Measurements from ENCODE around the gene FHAD1. TPM values are rescaled to one million over a fixed set of nuclear protein-coding genes. Genes with fewer than 3 reads are reported as not detected.

The FHAD1 gene
- total and polyA plus RNA-seq, 2 donors (not counting 3 experiments of a cell fraction or from before 2014, with no cell fraction given) = 0.04 to 0.69 TPM

GRCh38 chr1:15212954-15213291 lies 34.1 kb upstream of the FHAD1 start:
- Histone ChIP-seq H3K4me3 (replicated peaks in 1 of 3; ENCODE audit: insufficient read depth in 1 of 3, low read depth in 1 of 3, low read length in 3 of 3) (no peak overlapping the region), H3K9me1 (replicated peaks; ENCODE audit: control insufficient read depth, extremely low read depth, insufficient read depth, low read length) (no peaks in the 10 kb centered on the region), H3K9ac (replicated peaks; ENCODE audit: extremely low read depth, insufficient read depth, low read length) (no peak overlapping the region), H3K4me2 (ENCODE audit: insufficient read depth, low read length) (no peak overlapping the region), H3K79me2 (ENCODE audit: control insufficient read depth, insufficient read depth, low read length) (no peaks in the 10 kb centered on the region), H3K9me3 (replicated peaks; ENCODE audit: control insufficient read depth, insufficient read depth, low read length) (no peaks in the 10 kb centered on the region), H3K4me1 (ENCODE audit: control insufficient read depth, extremely low read depth, insufficient read depth, low read length) (peaks cover 8% of the 10 kb centered on the region), H3K27ac (ENCODE audit: insufficient read depth, low read depth, low read length) (no peak overlapping the region), H2AFZ (ENCODE audit: low read depth, low read length) (no peak overlapping the region), H4K20me1 (replicated peaks; ENCODE audit: control insufficient read depth, extremely low read depth, insufficient read depth, low read length) (no peaks in the 10 kb centered on the region), H3K27me3 (ENCODE audit: control insufficient read depth in 2 of 2, insufficient read depth in 2 of 2, low read length in 2 of 2) (no peaks in the 10 kb centered on the region), H3K36me3 (ENCODE audit: control insufficient read depth in 2 of 2, extremely low read depth in 1 of 2, insufficient read depth in 2 of 2, low read length in 2 of 2) (peaks cover 0 to 3% of the 10 kb centered on the region in 2 experiments)
- no TSS peak for BruUV-seq (replicated peaks)
- TF ChIP-seq MYC (IDR thresholded peaks at IDR 0.05; ENCODE audit: low read depth, low read length) (no peak), EZH2 (IDR thresholded peaks at IDR 0.05; ENCODE audit: borderline replicate concordance, low read depth, low read length, severe bottlenecking) (no peak), MAX (IDR thresholded peaks at IDR 0.05; ENCODE audit: insufficient read depth, insufficient read length) (no peak), POLR2A (IDR thresholded peaks at IDR 0.05; ENCODE audit: low read depth, low read length) (no peak), GATA2 (IDR thresholded peaks at IDR 0.05; ENCODE audit: insufficient read depth, insufficient read length, low read depth, low read length) (no peak), FOS (IDR thresholded peaks at IDR 0.05; ENCODE audit: borderline replicate concordance, insufficient read depth, low read length) (no peak), POLR2AphosphoS5 (IDR thresholded peaks at IDR 0.05; ENCODE audit: insufficient read depth, low read depth, low read length) (no peak), JUN (IDR thresholded peaks at IDR 0.05; ENCODE audit: borderline replicate concordance, insufficient read depth, insufficient read length, low read depth) (no peak), CTCF (IDR thresholded peaks at IDR 0.05; ENCODE audit: extremely low read depth in 1 of 2, insufficient read depth in 1 of 2, low read depth in 1 of 2, low read length in 2 of 2) (no peak)
- no peak for DNase-seq (ENCODE audit: low read depth, low spot score)
- dilution Hi-C loops (cut with MboI; ENCODE audit: extremely low pct_ligation_motif_present, low sequenced_read_pairs) (no loop called here), intact Hi-C loops (cut with micrococcal nuclease) (no loop called here)
- FAIRE-seq = no peak
- POLR2A ChIA-PET = no interaction called here
- CTCF ChIA-PET = interaction anchor here (1.0 to 1.2 kb wide), 2 partner anchors 16 to 61 kb away, joined by 3 to 4 read pairs; no protein-coding TSS in a partner anchor

Data from endothelial cell of umbilical vein (primary cell).